Right ventricle myocardium superior (tissue), 1 donor: ENCODE data around the gene CAD. TPM values are rescaled to one million over a fixed set of nuclear protein-coding genes. Genes with fewer than 3 reads are reported as not detected.
"Not testable (repeated sequence)": the region's sequence is repeated elsewhere in the genome, so short reads cannot be mapped to it uniquely, and the experiment has no call there.

ENCODE experiments used
- ATAC-seq: fragments of 200-7000 bp; cut with Tn5 transposase; one replicate; pipeline ENCODE4 v1.9.1; 2020; ENCODE audit warnings: mild to moderate bottlenecking; ENCODE audit not compliant: poor library complexity
- DNase-seq: peaks from one replicate; pipeline ENCODE4 v3.0.0-alpha.2; 2020
- intact Hi-C: fragments of 100-400 bp; cut with DNase I; formaldehyde crosslinking; loops from one replicate; pipeline ENCODE4 v1.11.2; 2022
- total RNA-seq: library from RNA; stranded (reverse); fragmentation: NEBNext Ultra II Directional; extraction: Animal tissue kit (Norgen Biotek cat#: 25700); gene quantifications from one replicate; pipeline ENCODE4 v1.2.1, GENCODE V29; 2021
- donor health status: DM: no; HTN: yes; CAD: no; lungs with severe emphysema.

CAD gene
- total RNA-seq, 1 donor from 2014 or later, result 8.6 TPM

DNA sequence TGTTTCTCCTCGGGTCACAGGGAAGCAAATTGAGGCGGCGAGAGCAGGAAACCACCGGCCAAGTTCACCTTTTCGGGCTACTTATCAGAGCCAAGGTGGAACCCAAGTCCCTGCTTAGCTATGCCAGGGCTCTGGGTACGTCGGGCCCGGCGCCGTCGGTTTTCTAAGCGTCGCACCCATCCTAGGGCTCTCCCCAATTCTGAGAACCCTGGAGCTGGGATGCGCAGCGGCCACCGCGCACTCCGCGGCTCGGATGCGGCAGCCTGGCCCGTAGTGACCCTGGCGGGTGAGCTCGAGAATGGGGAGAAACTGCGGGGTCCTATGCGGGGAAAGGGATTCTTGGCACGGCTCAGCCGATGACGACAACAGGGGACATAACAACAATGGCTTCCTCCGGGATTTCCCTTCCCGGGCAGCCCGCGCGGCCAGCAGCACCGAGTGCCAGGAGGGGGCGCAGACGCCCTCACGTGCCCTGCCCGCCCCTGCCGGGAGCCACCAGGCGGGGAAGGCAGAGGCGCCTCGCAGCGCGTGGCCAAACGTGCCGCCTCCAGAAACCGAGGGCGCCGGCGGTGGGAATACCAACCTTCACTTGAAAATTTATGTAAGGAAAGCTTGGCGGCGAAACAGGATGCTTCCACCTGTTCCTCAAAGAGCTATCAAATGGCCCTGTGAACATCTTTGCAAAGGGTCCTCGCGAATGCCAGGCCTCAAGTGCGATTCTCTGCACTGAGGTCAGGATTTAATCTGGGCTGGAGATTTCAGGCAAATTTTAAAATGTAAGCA is 47.8 kb downstream of the CAD start:
- intact Hi-C loops, result no loop called here
- DNase-seq, result peak; percentile 83
- peak; percentile 80 for ATAC-seq

DNA sequence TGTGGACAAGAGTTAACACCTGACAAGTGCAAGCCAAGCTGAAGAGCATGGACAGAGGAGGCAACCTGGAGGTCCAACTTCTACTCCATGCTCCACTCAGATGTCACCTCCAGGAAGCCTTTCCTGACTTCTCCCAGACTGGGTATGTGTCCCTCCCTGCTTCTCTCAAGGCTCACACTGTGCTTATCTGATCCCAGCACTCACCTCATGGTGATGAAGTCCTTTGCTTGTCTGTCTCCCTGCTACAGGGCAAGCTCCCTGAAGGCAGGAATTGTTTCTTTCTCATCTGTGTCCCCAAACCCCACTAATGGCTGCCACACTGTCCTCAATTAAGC is 48.3 kb downstream of the CAD start:
- ATAC-seq (no peak), DNase-seq (no peak)
- intact Hi-C loops, result no loop called here

DNA sequence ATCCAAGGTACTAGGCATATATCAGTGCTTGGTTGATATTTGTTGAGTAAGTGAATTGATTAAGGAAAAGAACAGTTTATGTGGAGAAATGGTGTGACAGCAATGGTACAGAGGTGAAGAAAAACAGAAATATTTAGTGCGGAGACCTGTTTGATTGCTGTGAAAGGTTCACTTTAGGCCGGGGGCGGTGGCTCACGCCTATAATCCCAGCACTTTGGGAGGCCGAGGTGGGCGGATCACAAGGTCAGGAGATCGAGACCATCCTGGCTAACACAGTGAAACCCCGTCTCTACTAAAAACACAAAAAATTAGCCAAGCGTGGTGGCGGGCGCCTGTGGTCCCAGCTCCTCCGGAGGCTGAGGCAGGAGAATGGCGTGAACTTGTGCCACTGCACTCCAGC is 51.1 kb downstream of the CAD start:
- ATAC-seq, DNase-seq, intact Hi-C loops: not testable (repeated sequence)

DNA sequence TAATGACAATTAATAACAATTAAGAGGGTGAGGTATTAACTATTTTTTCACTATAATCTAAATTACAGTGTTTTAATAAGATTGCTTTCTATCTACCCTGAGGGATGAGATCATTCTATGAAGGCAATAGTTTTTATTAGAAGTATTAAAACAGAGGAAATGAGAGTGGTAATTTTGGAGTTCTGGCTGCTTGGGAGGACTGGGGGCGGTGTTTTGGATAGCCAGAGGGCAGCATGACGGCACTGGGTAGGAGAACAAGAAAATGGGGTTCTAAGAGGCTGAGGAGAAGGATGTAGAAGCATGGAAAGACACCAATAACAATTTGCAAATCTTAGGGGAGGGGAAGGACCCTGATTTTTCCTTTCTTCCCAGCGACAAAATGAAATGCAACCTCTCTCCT is 53.0 kb downstream of the CAD start:
- intact Hi-C loops, result no loop called here
- ATAC-seq, result no peak

DNA sequence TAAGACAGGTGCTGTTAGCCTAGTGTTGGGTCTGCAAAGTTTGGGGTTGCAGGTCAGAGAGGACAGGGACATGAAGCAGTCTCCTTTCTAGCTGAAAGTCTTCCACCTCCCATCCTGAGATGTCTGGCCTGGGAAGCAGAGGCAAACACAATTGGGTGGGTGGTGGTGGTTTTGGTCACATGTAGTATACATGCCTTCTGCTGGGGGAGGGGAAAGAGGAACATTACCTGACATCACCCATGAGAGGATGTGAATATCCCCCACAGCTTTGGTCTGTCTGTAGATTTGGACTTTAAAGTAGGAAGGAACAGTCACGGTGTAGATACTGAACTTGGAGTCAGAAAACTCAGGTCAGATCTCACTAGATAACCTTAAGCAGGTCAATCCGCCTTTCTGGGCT is 53.5 kb downstream of the CAD start:
- intact Hi-C loops, result no loop called here
- DNase-seq, result no peak
- no peak for ATAC-seq

More for the DNA sequence above, 53.0 kb downstream of the CAD start:
- DNase-seq, result no peak

DNA sequence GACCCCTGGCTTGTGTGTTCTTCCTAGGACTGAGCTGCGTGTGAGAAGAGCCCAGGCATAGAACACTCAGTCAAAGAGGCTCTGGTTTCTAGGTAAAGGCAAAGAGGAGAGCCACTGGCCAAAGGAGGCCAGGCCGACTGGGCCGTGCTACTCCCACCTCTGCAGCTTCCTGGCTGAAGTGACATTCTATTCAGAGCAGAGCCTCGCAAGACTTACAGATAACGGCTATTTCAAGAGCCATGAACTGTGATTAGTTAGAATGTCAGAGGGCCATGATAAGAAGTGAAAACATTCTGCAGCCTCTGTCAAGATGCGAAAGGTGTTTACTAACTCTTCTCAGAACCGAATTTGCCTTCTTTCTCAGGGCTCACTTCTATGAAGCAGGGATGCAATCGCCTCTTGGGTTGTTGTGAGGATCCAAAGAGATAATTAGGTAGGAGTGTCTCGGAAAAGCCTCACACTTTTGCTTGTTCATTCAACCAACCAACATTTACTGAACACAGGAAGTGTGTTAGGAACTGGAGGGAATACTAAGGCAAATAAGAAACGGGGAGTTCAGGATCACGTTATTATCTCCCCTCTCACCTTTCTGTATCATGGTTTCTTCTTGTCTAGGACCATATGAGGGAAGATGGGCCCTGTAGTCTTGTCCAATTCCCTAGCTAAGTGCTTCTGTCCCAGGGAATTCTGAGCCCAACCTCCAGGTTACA is 54.6 kb downstream of the CAD start:
- ATAC-seq (peak; percentile 91), DNase-seq (peak; percentile 57)
- intact Hi-C loops, result no loop called here

DNA sequence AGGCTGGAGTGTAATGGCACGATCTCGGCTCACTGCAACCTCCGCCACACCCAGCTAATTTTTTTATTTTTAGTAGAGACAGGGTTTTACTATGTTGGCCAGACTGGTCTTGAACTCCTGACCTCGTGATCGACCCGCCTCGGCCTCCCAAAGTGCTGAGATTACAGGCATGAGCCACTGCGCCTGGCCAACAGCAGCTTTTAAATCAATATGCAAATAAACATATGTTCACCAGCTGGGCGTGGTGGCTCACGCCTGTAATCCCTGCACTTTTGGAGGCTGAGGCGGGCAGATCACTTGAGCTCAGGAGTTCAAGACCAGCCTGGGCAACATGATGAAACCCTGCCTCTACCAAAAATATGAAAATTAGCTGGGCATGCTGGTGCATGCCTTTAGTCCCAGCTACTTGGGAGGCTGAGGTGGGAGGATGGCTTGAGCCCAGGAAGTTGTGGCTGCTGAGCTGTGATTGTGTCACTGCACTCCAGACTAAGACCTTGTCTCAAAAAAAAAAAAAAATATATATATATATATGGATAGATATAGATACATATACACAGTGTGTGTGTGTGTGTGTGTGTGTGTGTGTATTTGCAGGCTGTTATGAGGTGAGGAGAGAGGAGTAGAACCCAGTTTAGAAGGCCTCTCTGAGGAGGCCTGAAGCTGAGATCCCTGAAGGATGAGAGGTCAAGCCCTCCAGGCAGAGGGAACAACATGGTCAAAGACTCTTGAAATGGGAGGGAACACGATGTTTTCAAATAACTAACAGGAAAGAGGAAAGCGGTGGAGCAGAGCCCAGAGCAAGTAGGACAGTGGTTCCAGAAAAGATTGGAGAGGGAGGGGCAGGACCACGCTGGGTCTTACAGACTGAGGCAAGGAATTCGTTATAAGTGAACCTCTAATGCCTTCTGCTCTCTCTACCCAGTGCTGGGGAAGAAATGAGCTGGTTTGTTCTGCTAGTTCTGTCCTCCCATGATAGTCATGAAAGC is 55.7 kb downstream of the CAD start:
- intact Hi-C loops, DNase-seq: not testable (repeated sequence)
- ATAC-seq, result peak; percentile 4

DNA sequence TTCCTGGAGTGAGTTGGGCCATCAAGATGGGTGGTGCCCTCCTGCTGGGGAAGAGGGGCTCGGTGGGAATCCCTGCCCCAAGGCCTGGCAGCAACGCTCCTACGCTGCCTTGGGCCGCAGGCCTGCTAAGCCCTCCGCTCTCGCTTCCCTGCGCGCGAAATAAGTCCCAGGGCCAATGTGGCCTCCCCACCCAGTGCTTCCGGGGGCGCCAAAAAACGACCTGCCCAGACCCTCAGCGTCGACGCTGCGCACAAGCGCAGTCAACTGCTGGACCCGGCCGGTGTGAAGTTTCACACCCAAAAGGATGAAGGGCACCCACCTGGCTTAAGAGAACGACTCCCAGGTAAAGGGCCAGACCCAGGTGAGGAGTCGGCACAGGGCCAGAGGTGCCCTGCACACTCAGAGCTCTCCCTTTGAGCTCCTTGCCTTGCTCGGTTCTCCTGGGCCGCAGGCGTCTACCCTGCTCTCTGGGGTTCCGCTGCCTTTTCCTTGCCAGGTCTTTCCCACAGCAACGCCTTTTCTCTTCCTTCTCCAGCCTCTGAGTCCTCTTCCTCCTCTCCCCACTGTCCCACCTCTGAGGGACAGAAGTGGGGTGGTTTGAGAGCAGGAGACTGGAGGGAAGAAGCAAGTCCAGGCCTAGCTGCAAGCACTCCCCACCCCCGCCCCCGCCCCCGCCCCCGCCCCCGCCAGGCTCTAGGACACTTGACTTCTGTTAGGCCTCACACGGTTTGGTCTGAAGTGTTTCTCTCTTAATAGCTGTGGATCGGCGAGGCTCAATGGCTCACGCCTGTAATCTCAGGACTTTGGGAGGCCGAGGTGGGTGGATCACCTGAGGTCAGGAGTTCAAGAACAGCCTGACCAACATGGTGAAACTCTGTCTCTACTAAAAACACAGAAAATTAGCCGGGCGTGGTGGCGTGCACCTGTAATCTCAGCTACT is 58.3 kb downstream of the CAD start, which contains the start of gene DNAJC5G:
DNAJC5G (plus strand) TSS at position 223 of the 940 bp plus-strand sequence. CDS start 1,296 bp downstream, outside the sequence.
- intact Hi-C loops, result loop anchor here (5.0 kb wide), 1 partner anchor 173 kb away; no protein-coding TSS in a partner anchor
- DNase-seq, result no peak
- no peak for ATAC-seq

DNA sequence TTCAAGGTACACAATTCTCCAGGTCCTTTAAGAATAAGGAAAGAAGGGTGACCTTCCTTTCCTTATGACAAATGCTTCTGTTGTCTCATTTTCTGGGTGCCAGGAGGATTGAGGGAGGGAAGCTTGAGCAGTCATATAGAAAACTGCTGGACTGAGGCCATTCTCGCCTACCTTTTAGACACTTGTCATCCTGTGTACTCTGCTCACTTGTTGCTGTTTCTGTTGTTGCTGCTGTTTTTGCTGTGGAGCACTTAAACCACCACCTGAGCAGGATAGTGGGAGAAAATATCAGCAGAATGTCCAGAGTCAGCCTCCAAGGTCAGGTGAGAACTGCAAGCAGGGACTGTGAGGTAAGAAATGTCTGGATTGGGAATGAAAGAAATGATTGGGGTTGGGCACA is 60.8 kb downstream of the CAD start:
- ATAC-seq (no peak), DNase-seq (no peak)
- intact Hi-C loops, result loop anchor here (5.0 kb wide), 1 partner anchor 176 kb away; no protein-coding TSS in a partner anchor

DNA sequence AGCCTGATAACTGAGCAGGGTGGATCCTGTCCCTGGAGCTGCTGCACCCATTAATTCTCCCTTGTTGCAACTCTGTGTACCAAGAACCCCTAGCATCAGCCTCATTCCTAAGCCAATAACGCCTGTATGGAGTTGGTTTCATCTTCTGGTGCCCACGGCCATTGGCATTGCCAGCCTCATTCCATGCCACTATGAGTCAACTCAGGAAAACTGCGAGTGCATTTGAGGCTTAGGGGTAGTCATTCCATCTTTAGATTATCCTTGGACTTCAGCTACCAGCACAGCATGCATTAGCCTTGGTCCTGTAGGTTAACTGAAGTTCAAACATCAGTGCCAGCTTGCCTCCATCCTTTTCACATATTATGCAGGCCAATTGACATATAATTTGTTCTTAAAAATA is 63.7 kb downstream of the CAD start:
- intact Hi-C loops, result no loop called here
- DNase-seq, result no peak
- no peak for ATAC-seq

DNA sequence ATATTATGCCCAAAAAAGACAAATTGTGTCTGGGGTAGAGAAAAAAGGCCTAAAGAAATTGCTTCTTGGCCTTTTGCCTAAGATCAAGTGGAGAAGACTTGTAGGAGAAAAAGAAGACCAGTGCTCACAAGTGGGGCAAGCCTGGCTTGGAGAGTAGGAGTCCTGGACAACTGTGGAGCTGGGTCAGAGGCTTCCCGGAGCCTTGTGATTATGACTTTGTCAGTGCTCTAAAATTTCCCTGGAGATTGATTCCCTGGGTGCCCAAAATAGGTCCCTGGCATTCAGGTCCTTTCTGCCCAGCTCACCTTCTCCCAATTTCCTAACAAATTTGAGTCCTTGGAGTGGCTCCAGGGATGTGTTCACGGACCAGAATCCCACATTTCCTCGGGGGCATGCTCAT is 64.3 kb downstream of the CAD start:
- DNase-seq, result no peak
- peak; percentile 38 for ATAC-seq
- intact Hi-C loops, result no loop called here

DNA sequence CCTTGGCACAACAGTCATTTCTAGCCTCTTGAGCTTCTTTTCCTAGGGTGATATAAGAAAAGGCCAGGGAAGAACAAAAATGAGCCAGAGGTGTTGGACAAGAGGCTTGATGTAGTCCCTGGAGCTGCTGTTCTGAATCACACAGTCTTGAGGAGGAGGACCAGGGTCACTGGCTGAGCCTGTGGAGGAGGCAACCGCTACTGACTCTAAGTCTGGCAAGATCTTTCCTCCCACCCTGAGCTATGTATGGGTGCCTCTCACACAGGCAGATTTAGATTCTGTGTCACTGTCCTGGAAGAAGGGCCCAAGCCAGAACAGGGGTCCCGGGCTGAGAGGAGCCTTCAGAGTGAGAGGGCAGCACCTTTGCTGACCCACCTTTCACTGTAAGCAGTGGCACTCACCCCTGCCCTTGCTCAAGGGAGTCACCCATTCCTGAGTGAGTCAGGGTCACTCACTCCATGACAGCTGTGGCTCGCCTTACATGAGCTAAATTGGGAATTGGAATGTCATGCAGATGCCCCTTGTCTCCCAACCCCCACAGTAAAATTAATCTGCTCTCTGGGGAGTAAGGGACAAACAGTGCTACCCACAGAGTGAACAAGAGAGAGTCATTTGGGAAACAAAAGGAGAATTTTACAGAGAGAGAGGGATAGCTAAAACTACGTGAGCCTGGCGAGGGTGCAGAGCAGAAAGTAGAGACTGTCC is 64.8 kb downstream of the CAD start, which contains the start of gene TRIM54:
TRIM54 (plus strand) TSS at position 575 of the 705 bp plus-strand sequence. CDS start 303 bp downstream, outside the sequence.
- ATAC-seq (peak; percentile 84), DNase-seq (no peak)
- intact Hi-C loops, result no loop called here

DNA sequence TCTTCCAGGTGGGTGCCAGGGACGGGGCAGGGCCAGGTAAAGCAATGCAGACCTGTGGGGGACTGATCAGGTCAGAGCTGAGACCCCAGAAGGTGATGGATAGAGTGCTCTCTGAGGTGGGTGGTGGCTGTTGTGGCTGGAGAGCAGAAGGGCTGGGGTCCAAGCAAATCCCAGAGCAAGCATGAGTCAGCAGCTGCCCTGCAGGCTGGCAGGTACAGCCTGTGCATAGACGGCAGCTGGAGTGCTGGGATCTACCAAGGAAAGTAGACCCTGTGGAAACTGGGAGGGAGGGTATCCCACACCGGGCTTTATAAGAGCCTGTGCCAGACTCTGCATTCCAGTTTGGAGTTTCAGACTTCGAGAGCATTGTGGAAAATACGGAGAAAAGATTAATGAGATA is 65.7 kb downstream of the CAD start:
- ATAC-seq (peak; percentile 59), DNase-seq (no peak)
- intact Hi-C loops, result no loop called here

DNA sequence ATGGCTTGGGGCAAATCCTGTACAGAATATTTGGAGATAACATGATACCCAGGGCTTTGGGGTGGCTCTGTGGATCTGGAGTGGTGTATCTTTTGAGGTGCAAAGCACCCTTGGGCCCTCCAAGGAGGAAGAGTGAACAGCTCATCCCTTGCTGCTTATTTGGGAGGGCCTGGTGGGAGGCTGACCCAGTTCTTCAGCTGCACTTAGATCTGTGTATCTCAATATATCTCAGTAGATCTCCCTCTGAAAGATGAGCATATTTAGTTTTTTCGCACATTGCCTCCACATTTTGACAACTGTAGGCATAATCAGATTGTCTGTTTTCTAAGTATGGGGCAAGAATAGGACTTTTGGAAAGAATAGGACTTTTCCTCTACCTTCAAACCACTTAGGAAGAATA is 67.8 kb downstream of the CAD start:
- DNase-seq, result no peak
- intact Hi-C loops, result no loop called here

DNA sequence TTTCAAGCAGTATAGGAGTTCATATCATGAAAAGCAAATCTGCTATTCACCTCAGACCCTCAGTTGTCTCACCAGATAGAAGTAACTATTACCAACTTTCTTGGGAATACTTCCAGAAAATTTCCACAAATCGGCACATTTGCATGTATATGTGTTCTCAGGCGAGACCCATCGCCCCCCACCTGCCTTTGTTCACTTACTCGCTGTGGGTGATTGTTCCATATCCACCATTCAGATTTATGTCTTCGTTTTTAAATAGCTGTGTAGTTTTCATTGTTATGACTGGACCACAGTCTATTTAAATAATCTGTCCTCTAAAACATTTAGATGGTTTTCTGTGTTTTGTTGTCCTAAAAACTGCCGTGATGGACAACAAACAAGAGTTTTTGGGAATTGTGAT is 68.3 kb downstream of the CAD start:
- intact Hi-C loops, result no loop called here
- ATAC-seq (no peak), DNase-seq (no peak)

More for the DNA sequence above, 67.8 kb downstream of the CAD start:
- no peak for ATAC-seq

DNA sequence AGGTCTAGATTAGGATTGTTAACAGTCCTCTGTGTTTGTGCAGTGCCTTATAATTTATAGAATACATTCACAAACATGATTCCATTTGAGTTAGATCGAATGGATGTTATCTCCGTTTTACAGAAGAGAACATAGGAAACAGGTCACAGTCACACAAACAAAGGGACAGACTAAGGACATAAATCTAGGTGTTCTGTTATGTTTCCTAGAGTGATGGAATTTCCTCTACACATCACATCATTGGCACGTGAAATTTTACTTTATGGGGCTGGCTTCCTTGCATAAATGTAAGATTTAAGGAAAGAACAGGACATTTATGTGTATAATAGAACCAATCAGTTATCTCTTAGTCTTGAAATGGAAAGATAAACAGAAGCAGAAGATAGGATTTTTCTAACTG is 71.4 kb downstream of the CAD start:
- DNase-seq (no peak), ATAC-seq (no peak)
- intact Hi-C loops, result no loop called here

DNA sequence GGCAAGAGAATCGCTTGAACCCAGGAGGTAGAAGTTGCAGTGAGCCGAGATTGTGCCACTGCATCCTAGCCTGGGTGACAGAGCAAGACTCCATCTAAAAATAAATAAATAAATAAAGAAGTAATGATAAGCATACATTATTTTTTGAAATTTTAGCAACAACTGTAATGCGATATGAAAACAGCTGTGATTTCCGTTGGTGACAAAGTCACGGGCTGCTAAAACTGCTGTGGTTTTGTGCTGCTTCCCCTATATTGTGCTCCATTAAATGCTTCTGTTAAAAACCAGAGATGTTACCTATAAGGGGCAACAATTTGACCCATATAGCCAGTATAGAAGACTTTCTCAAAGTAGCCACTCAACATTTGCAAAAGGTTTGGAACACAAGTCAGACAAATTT is 73.4 kb downstream of the CAD start:
- DNase-seq (no peak), ATAC-seq (no peak)
- intact Hi-C loops, result no loop called here
